ENCODE measurements around the gene PLEKHA6. TPM values are rescaled to one million over a fixed set of nuclear protein-coding genes. Genes with fewer than 3 reads are reported as not detected.

Gene PLEKHA6
- total RNA-seq, 2 donors from 2014 or later, result 18.1 to 25.7 TPM

GRCh38 chr1:204345941-204346645, 13.6 kb downstream of the PLEKHA6 start:
- H3K36me3 ChIP-seq, result no peaks in the 10 kb centered on the region
- no peaks in the 10 kb centered on the region for H3K9me3 ChIP-seq
- peaks cover 0 to 36% of the 10 kb centered on the region in 2 donors for H3K4me1 ChIP-seq
- no peak for TF ChIP-seq CTCF (IDR thresholded peaks at IDR 0.05)
- H3K4me3 ChIP-seq, result no peak overlapping the region
- H3K27ac ChIP-seq, result no peak overlapping the region
- no peak for DNase-seq (ENCODE audit: low spot score)
- no peaks in the 10 kb centered on the region for H3K27me3 ChIP-seq

GRCh38 chr1:204345438-204345841, 14.3 kb downstream of the PLEKHA6 start:
- H3K36me3 ChIP-seq, result no peaks in the 10 kb centered on the region
- no peak overlapping the region for H3K4me3 ChIP-seq
- DNase-seq (ENCODE audit: low spot score), result no peak
- peaks cover 0 to 33% of the 10 kb centered on the region in 2 donors for H3K4me1 ChIP-seq
- peak overlapping the region in 1 of 2 donors; percentile 16 for H3K27ac ChIP-seq
- H3K27me3 ChIP-seq, result no peaks in the 10 kb centered on the region
- TF ChIP-seq CTCF (IDR thresholded peaks at IDR 0.05), result no peak
- H3K9me3 ChIP-seq, result no peaks in the 10 kb centered on the region

GRCh38 chr1:204344665-204345355, 14.9 kb downstream of the PLEKHA6 start:
- Histone ChIP-seq H3K4me1 (peaks cover 0 to 27% of the 10 kb centered on the region in 2 donors), H3K27me3 (no peaks in the 10 kb centered on the region), H3K4me3 (no peak overlapping the region), H3K36me3 (no peaks in the 10 kb centered on the region), H3K27ac (peak overlapping the region in 1 of 2 donors; percentile 16), H3K9me3 (no peaks in the 10 kb centered on the region)
- TF ChIP-seq CTCF (IDR thresholded peaks at IDR 0.05), result no peak
- no peak for DNase-seq (ENCODE audit: low spot score)

- H3K27ac ChIP-seq, result no peak overlapping the region
- H3K9me3 ChIP-seq, result no peaks in the 10 kb centered on the region
- no peaks in the 10 kb centered on the region for H3K36me3 ChIP-seq
- no peak for DNase-seq (ENCODE audit: low spot score)
- H3K4me1 ChIP-seq, result peaks cover 0 to 18% of the 10 kb centered on the region in 2 donors
- no peak overlapping the region for H3K4me3 ChIP-seq
- no peak for TF ChIP-seq CTCF (IDR thresholded peaks at IDR 0.05)
- no peaks in the 10 kb centered on the region for H3K27me3 ChIP-seq
These were observed 15.9 kb downstream of the PLEKHA6 start for GRCh38 chr1:204343802-204344201.

GRCh38 chr1:204343247-204343646, 16.5 kb downstream of the PLEKHA6 start:
- H3K4me3 ChIP-seq, result no peak overlapping the region
- DNase-seq (ENCODE audit: low spot score), result no peak
- H3K27ac ChIP-seq, result no peak overlapping the region
- no peaks in the 10 kb centered on the region for H3K36me3 ChIP-seq
- H3K4me1 ChIP-seq, result peaks cover 0 to 12% of the 10 kb centered on the region in 2 donors
- H3K9me3 ChIP-seq, result no peaks in the 10 kb centered on the region
- no peaks in the 10 kb centered on the region for H3K27me3 ChIP-seq
- no peak for TF ChIP-seq CTCF (IDR thresholded peaks at IDR 0.05)
